AG04449 (cell line): ENCODE results near the gene SLC25A19.
"Not testable (repeated sequence)": the region's sequence is repeated elsewhere in the genome, so short reads cannot be mapped to it uniquely, and the experiment has no call there.

Experiments used
- CTCF ChIA-PET: fragments of 350-600 bp; formaldehyde crosslinking; extraction: SDS; loops from one replicate; lab custom pipeline; 2021; ENCODE audit warnings: antibody characterized with exemption; lab: Yijun Ruan, JAX
- POLR2A ChIA-PET: fragments of 400-600, 350-600 bp; formaldehyde crosslinking; extraction: SDS; loops from one replicate; lab custom pipeline; 2020; ENCODE audit warnings: antibody characterized with exemption, inconsistent platforms; lab: Yijun Ruan, JAX
- DNase-seq: peaks from one replicate; pipeline ENCODE4 v3.0.0-alpha.2; 2010; ENCODE audit warnings: low read depth, low spot score
- H3K4me3 ChIP-seq: 2 replicates; pipeline ENCODE4 v1.5.1; 2011; ENCODE audit warnings: low read depth, mild to moderate bottlenecking, control low read depth, low read length
- TF ChIP-seq, protein P1 (sequence below): IDR thresholded peaks from one replicate; pipeline ENCODE4 v1.5.1; 2011; ENCODE audit warnings: mild to moderate bottlenecking, moderate library complexity, low read length, control low read depth, inconsistent platforms; ENCODE audit not compliant: insufficient read depth; ENCODE audit errors: missing control alignments

The SLC25A19 gene

DNA sequence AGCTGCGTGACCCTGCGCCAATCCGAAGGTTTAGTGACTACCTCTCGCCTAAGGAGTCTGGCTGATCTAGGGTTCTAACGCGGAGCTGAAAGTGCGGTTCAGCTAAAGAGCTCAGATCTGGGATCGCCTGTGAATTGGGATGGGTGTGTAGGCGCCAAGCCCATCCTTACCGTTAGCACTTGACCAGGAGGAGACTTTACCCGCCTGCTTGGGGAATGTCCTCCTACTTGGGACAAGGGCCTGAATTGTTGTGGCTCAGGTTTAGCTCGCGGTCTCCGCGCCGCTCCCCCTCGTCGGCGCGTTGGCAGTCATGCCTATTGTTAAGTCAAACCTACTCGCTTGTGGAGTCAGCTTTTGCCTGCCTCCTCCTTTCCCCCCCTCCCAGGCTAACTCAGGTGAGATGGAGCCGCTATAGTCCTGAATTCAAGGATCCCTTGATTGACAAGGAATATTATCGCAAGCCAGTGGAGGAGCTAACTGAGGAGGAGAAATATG is 27.1 kb downstream of the SLC25A19 start:
- ChIA-PET POLR2A (interaction anchor here (0.6 to 2.5 kb wide), 6 partner anchors 9 to 227 kb away, joined by 3 to 25 read pairs (median 6); partner anchors contain the start of genes MIF4GD and SLC25A19), CTCF (interaction anchor here (0.7 to 4.8 kb wide), 12 partner anchors 10 to 150 kb away, joined by 3 to 135 read pairs (median 4); partner anchors contain the start of gene MIF4GD)
- TF ChIP-seq, protein P1, sequence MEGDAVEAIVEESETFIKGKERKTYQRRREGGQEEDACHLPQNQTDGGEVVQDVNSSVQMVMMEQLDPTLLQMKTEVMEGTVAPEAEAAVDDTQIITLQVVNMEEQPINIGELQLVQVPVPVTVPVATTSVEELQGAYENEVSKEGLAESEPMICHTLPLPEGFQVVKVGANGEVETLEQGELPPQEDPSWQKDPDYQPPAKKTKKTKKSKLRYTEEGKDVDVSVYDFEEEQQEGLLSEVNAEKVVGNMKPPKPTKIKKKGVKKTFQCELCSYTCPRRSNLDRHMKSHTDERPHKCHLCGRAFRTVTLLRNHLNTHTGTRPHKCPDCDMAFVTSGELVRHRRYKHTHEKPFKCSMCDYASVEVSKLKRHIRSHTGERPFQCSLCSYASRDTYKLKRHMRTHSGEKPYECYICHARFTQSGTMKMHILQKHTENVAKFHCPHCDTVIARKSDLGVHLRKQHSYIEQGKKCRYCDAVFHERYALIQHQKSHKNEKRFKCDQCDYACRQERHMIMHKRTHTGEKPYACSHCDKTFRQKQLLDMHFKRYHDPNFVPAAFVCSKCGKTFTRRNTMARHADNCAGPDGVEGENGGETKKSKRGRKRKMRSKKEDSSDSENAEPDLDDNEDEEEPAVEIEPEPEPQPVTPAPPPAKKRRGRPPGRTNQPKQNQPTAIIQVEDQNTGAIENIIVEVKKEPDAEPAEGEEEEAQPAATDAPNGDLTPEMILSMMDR, result no peak
- no peak for DNase-seq
- peak overlapping the region; percentile 93 for H3K4me3 ChIP-seq

DNA sequence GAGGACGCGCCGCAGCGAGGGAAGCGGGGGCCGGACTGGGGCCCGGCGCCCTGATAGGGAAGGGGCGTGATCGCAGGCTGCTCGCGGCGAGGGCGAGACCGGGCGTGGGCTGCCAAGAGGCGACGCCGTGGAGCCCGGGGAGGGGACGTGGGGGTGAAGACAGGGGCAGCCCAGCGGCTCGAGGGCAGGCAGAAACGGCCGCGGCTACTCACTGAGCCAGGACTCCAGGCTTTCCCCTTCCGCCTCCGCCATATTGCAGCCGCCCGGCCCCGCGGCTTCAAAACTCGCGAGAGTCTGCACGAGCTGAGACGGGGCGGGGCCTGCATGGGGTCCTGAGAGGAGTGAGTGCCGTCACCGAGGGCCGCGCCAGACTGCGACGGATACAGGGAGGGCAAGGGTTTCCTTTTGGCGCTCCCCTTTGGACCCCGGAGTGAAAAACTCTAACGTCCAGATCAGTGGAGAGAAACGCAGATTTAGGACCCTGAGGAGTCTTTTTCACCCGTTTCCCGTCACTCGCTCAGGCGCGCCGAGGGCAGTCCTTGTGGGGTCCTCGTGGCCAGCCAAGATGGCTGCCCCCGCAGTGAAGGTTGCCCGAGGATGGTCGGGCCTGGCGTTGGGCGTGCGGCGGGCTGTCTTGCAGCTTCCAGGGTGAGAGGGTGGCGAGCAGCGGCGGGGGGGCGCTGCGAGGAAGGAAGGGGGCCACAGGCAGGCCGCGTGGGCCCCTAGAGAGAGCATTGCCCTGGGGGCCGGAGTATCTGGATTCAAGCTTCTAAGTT is 27.7 kb downstream of the SLC25A19 start, which contains the start of the genes GGA3 and MRPS7:
GGA3 (minus strand) TSS at position 271 of the 776 bp plus-strand sequence; CDS start at position 252, 19 bp downstream.
MRPS7 (plus strand) TSS at position 544 of the 776 bp plus-strand sequence; CDS start at position 566, 22 bp downstream.
- peak within 1 kb of the TSS; percentile 93 for H3K4me3 ChIP-seq
- ChIA-PET CTCF (interaction anchor here (0.8 to 4.8 kb wide), 13 partner anchors 10 to 151 kb away, joined by 3 to 135 read pairs (median 5); partner anchors contain the start of gene MIF4GD), POLR2A (interaction anchor here (1.4 to 2.5 kb wide), 5 partner anchors 9 to 227 kb away, joined by 3 to 25 read pairs (median 7); partner anchors contain the start of genes MIF4GD and SLC25A19)
- DNase-seq, result no peak
- TF ChIP-seq, protein P1, result no peak

DNA sequence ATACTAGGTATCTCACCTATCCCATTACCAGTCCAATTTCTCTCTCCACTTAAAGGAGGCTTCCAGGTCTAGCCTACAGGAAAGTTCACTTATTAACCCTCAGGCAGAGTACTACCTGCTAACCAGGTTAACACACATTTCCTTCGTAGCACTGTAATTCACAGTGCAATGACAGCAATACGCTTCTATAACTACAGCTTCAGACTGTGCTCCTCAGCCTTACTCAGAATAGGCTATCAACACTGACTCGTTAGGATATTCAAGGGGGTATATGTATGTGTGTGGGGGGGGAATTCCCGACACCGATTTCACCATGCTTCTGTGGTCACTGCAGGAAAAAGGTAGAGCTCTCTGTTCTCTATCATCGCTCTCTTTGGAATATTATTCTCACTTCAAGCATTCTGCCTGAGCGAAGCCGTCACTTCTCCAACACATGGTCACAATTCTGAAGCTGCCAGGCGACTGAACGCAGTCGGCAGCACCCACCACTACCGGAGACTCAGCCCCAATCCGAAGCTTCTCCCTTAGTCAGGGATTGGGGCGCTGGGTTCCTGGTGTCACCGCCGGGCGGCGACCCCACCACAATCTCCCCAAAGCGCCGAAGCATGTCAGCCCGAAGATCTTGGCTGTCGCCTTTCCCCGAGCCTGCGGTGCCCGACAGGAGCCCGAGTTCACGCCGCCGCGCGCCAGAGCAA is 28.4 kb downstream of the SLC25A19 start:
- peak overlapping the region; percentile 93 for H3K4me3 ChIP-seq
- TF ChIP-seq, protein P1, result peak; percentile 14
- DNase-seq, result no peak
- CTCF ChIA-PET, result interaction anchor here (0.7 to 4.8 kb wide), 11 partner anchors 11 to 152 kb away, joined by 3 to 135 read pairs (median 5); partner anchors contain the start of gene MIF4GD
- POLR2A ChIA-PET, result interaction anchor here (1.4 to 2.5 kb wide), 5 partner anchors 10 to 226 kb away, joined by 3 to 25 read pairs (median 7); partner anchors contain the start of genes MIF4GD and SLC25A19

DNA sequence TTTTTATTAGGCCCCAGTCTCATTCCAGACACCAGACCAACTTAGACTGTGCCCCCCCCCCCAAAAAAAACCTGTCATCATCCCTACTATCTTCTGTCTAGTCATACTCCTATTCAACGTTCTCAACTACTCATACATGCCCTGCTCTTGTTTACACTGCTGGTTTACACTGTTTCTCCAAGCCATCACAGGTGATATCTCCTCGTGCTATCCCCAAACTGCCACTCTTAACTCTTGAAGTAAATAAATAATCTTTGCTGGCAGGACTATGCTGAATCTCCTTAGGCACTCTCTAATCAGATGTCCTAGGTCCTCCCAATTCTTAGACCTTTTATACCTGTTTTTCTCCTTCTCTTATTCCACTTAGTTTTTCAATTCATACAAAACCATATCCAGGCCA is 32.0 kb downstream of the SLC25A19 start:
- DNase-seq, CTCF ChIA-PET, H3K4me3 ChIP-seq, POLR2A ChIA-PET: not testable (repeated sequence)

DNA sequence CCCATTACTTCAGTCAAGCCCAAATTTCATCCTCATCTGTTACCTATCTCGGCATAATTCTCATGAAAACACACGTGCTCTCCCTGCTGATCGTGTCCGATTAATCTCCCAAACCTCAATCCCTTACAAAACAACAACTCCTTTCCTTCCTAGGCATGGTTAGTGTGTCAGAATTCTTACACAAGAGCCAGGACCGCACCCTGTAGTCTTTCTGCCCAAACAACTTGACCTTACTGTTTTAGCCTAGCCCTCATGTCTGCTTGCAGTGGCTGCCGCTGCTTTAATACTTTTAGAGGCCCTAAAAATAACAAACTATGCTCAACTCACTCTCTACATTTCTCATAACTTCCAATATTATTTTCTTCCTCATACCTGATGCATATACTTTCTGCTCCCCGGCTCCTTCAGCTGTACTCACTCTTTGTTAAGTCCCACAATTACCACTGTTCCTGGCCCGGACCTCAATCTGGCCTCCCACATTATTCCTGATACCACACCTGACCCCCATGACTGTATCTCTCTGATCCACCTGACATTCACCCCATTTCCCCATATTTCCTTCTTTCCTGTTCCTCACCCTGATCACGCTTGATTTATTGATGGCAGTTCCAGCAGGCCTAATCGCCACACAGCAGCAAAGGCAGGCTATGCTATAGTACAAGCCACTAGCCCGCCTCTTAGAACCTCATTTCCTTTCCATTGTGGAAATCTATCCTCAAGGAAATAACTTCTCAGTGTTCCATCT is 33.1 kb downstream of the SLC25A19 start:
- H3K4me3 ChIP-seq, POLR2A ChIA-PET, DNase-seq, CTCF ChIA-PET: not testable (repeated sequence)

DNA sequence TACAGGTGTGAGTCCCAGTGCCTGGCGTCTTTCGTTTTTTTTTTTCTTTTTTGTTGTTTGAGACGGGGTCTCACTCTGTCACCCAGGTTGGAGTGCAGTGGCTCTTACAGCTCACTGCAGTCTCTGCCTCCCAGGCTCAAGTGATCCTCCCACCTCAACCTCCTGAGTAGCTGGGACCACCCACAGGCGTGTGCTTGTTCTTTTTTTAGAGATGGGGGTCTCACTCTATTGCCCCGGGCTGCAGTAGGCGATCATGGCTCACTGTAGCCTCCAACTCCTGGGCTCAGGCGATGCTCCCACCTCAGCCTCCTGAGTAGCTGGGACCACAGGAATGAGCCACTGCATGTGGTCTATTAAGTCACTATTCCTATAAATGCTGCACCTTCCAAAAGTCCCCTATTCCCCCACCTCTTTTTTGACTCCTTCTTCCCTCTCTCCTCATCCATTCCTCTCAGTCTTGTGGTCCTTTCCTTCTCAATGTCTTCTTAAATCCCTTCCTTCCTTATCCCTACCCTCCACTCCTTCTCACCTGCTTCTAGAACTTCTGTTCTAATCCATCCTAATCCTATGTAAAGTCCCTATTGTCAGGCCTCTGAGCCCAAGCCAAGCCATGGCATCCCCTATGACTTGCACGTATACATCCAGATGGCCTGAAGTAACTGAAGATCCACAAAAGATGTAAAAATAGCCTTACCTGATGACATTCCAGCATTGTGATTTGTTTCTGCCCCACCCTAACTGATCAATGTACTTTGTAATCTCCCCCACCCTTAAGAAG is 37.0 kb downstream of the SLC25A19 start:
- POLR2A ChIA-PET, result interaction anchor here (0.7 kb wide), 1 partner anchor 186 kb away, joined by 3 read pairs; no protein-coding TSS in a partner anchor
- CTCF ChIA-PET, result interaction anchor here (1.2 to 6.1 kb wide), 3 partner anchors 13 to 160 kb away, joined by 4 to 73 read pairs (median 43); partner anchors contain the start of gene MIF4GD
- no peak for DNase-seq
- TF ChIP-seq, protein P1, result no peak
- no peak overlapping the region for H3K4me3 ChIP-seq
